H9 (cell line): ENCODE measurements around the gene CD226. TPM values are rescaled to one million over a fixed set of nuclear protein-coding genes. Genes with fewer than 3 reads are reported as not detected.
"Not testable (repeated sequence)": the region's sequence is repeated elsewhere in the genome, so short reads cannot be mapped to it uniquely, and the experiment has no call there.

Experiments
- DNase-seq: peaks from one replicate; pipeline ENCODE4 v3.0.0-alpha.2; 2017
- H2AFZ ChIP-seq: one replicate; pipeline ENCODE4 v1.6.1; 2013; ENCODE audit warnings: mild to moderate bottlenecking, low read length, control low read depth, moderate library complexity
- H2AK5ac ChIP-seq: 2 replicates; pipeline ENCODE4 v1.6.1; 2013; ENCODE audit warnings: low read length, control low read depth, mixed read lengths; ENCODE audit not compliant: insufficient read length
- H2BK120ac ChIP-seq: one replicate; pipeline ENCODE4 v1.6.1; 2013; ENCODE audit warnings: low read depth, mild to moderate bottlenecking, low read length, control low read depth, inconsistent platforms; ENCODE audit not compliant: poor library complexity, severe bottlenecking
- H2BK12ac ChIP-seq: 2 replicates; pipeline ENCODE4 v1.6.1; 2013; ENCODE audit warnings: low read length, control low read depth, mixed read lengths, low read depth; ENCODE audit not compliant: insufficient read length
- H2BK15ac ChIP-seq: 2 replicates; pipeline ENCODE4 v1.6.1; 2013; ENCODE audit warnings: low read depth, low read length, control low read depth
- H2BK20ac ChIP-seq: one replicate; pipeline ENCODE4 v1.6.1; 2013; ENCODE audit warnings: low read depth, mild to moderate bottlenecking, low read length, control low read depth, inconsistent platforms; ENCODE audit not compliant: poor library complexity, severe bottlenecking
- H2BK5ac ChIP-seq: 2 replicates; pipeline ENCODE4 v1.6.1; 2013; ENCODE audit warnings: low read length, control low read depth, mixed read lengths; ENCODE audit not compliant: insufficient read length
- H3K14ac ChIP-seq: 2 replicates; pipeline ENCODE4 v1.6.1; 2013; ENCODE audit warnings: low read length, control low read depth; ENCODE audit not compliant: insufficient read depth
- H3K18ac ChIP-seq: 2 replicates; pipeline ENCODE4 v1.6.1; 2013; ENCODE audit warnings: low read depth, mild to moderate bottlenecking, mixed read lengths, low read length, control low read depth; ENCODE audit not compliant: insufficient read length
- H3K23ac ChIP-seq: 2 replicates; pipeline ENCODE4 v1.6.1; 2013; ENCODE audit warnings: low read length, control low read depth, mixed read lengths, low read depth; ENCODE audit not compliant: insufficient read length
- H3K23me2 ChIP-seq: 2 replicates; pipeline ENCODE4 v1.6.1; 2013; ENCODE audit warnings: low read depth, mild to moderate bottlenecking, mixed read lengths, low read length, control low read depth; ENCODE audit not compliant: insufficient read length, poor library complexity, severe bottlenecking
- H3K27ac ChIP-seq: 2 replicates; pipeline ENCODE4 v1.5.1; 2013; ENCODE audit warnings: low read length, control low read depth, mixed read lengths, low read depth; ENCODE audit not compliant: insufficient read length
- H3K27me3 ChIP-seq: 2 replicates; pipeline ENCODE4 v1.6.1; 2013; ENCODE audit warnings: low read length, control low read depth, inconsistent platforms; ENCODE audit not compliant: insufficient read depth
- H3K4ac ChIP-seq: 2 replicates; pipeline ENCODE4 v1.6.1; 2013; ENCODE audit warnings: low read depth, mild to moderate bottlenecking, control low read depth, inconsistent platforms, low read length, moderate library complexity
- H3K4me1 ChIP-seq: 2 replicates; pipeline ENCODE4 v1.6.1; 2013; ENCODE audit warnings: low read length, control low read depth, inconsistent platforms; ENCODE audit not compliant: insufficient read depth
- H3K4me2 ChIP-seq: 2 replicates; pipeline ENCODE4 v1.6.1; 2013; ENCODE audit warnings: low read length, control low read depth, mixed read lengths; ENCODE audit not compliant: insufficient read length, insufficient read depth
- H3K56ac ChIP-seq: 2 replicates; pipeline ENCODE4 v1.6.1; 2013; ENCODE audit warnings: low read depth, mild to moderate bottlenecking, mixed read lengths, low read length, control low read depth; ENCODE audit not compliant: insufficient read length
- H3K79me1 ChIP-seq: 2 replicates; pipeline ENCODE4 v1.6.1; 2013; ENCODE audit warnings: low read depth, mild to moderate bottlenecking, moderate library complexity, low read length, control low read depth, inconsistent platforms; ENCODE audit not compliant: insufficient read depth, poor library complexity, severe bottlenecking
- H3K79me2 ChIP-seq: 2 replicates; pipeline ENCODE4 v1.6.1; 2013; ENCODE audit warnings: low read length, control low read depth, inconsistent platforms; ENCODE audit not compliant: insufficient read depth
- H3K9ac ChIP-seq: 2 replicates; pipeline ENCODE4 v1.6.1; 2013; ENCODE audit warnings: low read length, control low read depth, mixed read lengths; ENCODE audit not compliant: insufficient read length; ENCODE audit errors: extremely low read depth
- H3K9me3 ChIP-seq: one replicate; pipeline ENCODE4 v1.6.1; 2013; ENCODE audit warnings: low read depth, low read length, inconsistent platforms; ENCODE audit not compliant: control insufficient read depth
- H3T11ph ChIP-seq: one replicate; pipeline ENCODE4 v1.6.1; 2013; ENCODE audit warnings: mild to moderate bottlenecking, low read length, control low read depth, inconsistent platforms
- H4K20me1 ChIP-seq: one replicate; pipeline ENCODE4 v1.6.1; 2013; ENCODE audit not compliant: control insufficient read depth, insufficient read length, insufficient read depth
- H4K5ac ChIP-seq: 2 replicates; pipeline ENCODE4 v1.6.1; 2013; ENCODE audit warnings: low read depth, mild to moderate bottlenecking, mixed read lengths, low read length, control low read depth; ENCODE audit not compliant: insufficient read length
- H4K8ac ChIP-seq: replicated peaks from 2 replicates; pipeline ENCODE4 v1.6.1; 2013; ENCODE audit warnings: low read length, control low read depth, mixed read lengths, low read depth; ENCODE audit not compliant: insufficient read length
- H4K91ac ChIP-seq: 2 replicates; pipeline ENCODE4 v1.6.1; 2013; ENCODE audit warnings: low read depth, mild to moderate bottlenecking, moderate library complexity, mixed read lengths, low read length, control low read depth; ENCODE audit not compliant: insufficient read length
- H3K27ac Mint-ChIP-seq, 3 experiments: 2 replicates in 2 of 3; 3 replicates in 1 of 3; pipeline ENCODE4 v1.8.0; 2020 to 2021; ENCODE audit warnings: mixed read lengths in 3 of 3, mild to moderate bottlenecking in 1 of 3, moderate library complexity in 1 of 3
- H3K27me3 Mint-ChIP-seq: 2 replicates; pipeline ENCODE4 v1.8.0; 2021; ENCODE audit warnings: low read depth, mild to moderate bottlenecking, moderate library complexity, mixed read lengths
- H3K36me3 Mint-ChIP-seq, 3 experiments: 2 replicates in 2 of 3; 3 replicates in 1 of 3; pipeline ENCODE4 v1.8.0; 2020 to 2021; ENCODE audit warnings: low read depth in 3 of 3, mixed read lengths in 3 of 3; ENCODE audit not compliant: insufficient read depth in 1 of 3
- H3K4me1 Mint-ChIP-seq, 2 experiments: 2 replicates each; pipeline ENCODE4 v1.8.0; 2020; ENCODE audit warnings: mixed read lengths in 2 of 2
- H3K4me3 Mint-ChIP-seq, 2 experiments: 2 replicates in 1 of 2; 3 replicates in 1 of 2; pipeline ENCODE4 v1.8.0; 2020 to 2021; ENCODE audit warnings: mild to moderate bottlenecking in 2 of 2, mixed read lengths in 2 of 2, moderate library complexity in 1 of 2
- H3K9me3 Mint-ChIP-seq, 2 experiments: 2 replicates in 1 of 2; 3 replicates in 1 of 2; pipeline ENCODE4 v1.8.0; 2020; ENCODE audit warnings: mild to moderate bottlenecking in 2 of 2, mixed read lengths in 2 of 2, moderate library complexity in 1 of 2
- WGBS: extraction: QIAGEN DNeasy Blood & Tissue Kit; methylation state at CpG from one replicate; pipeline ENCODE4 v1.1.7; 2013; ENCODE audit warnings: missing lambda C conversion rate, low lambda C conversion rate, mixed read lengths; ENCODE audit not compliant: insufficient read length; ENCODE audit errors: extremely low coverage; 5-methylcytosine and 5-hydroxymethylcytosine counted together
- total RNA-seq: library from RNA; stranded (reverse); gene quantifications from 2 replicates; pipeline ENCODE4 v1.2.1, GENCODE V29; 2021
- TF ChIP-seq, protein P1 (sequence below): fragments of 200-600 bp; sonication (generic); conservative IDR thresholded peaks from 3 replicates; pipeline ENCODE4 v1.8.0; 2021; ENCODE audit warnings: antibody characterized with exemption, mild to moderate bottlenecking

The CD226 gene
- total RNA-seq, 1 experiment from 2014 or later: not detected

DNA sequence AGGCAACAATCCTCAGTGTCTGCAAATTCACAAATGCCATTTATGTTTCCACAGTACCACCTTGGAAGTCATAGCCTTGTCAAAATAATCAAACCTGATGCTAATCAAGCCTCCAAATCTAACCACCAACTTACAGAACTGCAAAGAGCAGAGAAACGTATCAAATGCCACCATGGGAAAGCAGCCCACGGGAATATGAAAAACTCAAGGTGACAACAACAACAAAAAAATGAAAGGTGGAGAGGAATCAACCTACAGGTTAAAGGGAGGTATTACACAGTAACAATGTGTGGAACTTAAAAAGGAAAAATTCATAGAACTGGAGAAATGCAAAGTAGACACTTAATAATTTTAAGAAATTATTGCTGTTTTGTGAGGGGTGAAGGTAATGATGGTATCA, 46.7 kb downstream of the CD226 start:
- no peak overlapping the region for H3K56ac ChIP-seq
- H3K79me2 ChIP-seq: no peaks in the 10 kb centered on the region
- H3K4me1 Mint-ChIP-seq: peaks cover 9 to 15% of the 10 kb centered on the region in 2 experiments
- H3K14ac ChIP-seq: no peak overlapping the region
- H3K4me3 Mint-ChIP-seq: no peak overlapping the region
- H2AFZ ChIP-seq: no peak overlapping the region
- no peak overlapping the region for H2BK5ac ChIP-seq
- H2BK120ac ChIP-seq: no peak overlapping the region
- H2AK5ac ChIP-seq: no peak overlapping the region
- no peak overlapping the region for H3K9ac ChIP-seq
- H3K4me1 ChIP-seq: no peaks in the 10 kb centered on the region; the same call in 1 of the 2 replicates
- no peaks in the 10 kb centered on the region for H4K20me1 ChIP-seq
- no peak overlapping the region for H3K4ac ChIP-seq
- H3K27ac ChIP-seq: no peak overlapping the region
- no peaks in the 10 kb centered on the region for H3K36me3 Mint-ChIP-seq
- DNase-seq: no peak
- H4K8ac ChIP-seq: no peak overlapping the region
- H3K9me3 Mint-ChIP-seq: peaks cover 0 to 3% of the 10 kb centered on the region in 2 experiments; a peak in 2 of 5 replicates
- no peak overlapping the region for H2BK15ac ChIP-seq
- H3K23me2 ChIP-seq: no peaks in the 10 kb centered on the region
- no peaks in the 10 kb centered on the region for H3K9me3 ChIP-seq
- WGBS: no CpG with 5 or more reads among the region's 2 CpGs
- H3K27me3 ChIP-seq: no peaks in the 10 kb centered on the region
- no peaks in the 10 kb centered on the region for H3K79me1 ChIP-seq
- H4K5ac ChIP-seq: no peak overlapping the region
- H3T11ph ChIP-seq: no peak overlapping the region
- no peak overlapping the region for H2BK20ac ChIP-seq
- no peak overlapping the region for H3K18ac ChIP-seq
- H2BK12ac ChIP-seq: no peak overlapping the region
- H3K23ac ChIP-seq: no peak overlapping the region
- H3K4me2 ChIP-seq: no peak overlapping the region
- no peak overlapping the region for H3K27ac Mint-ChIP-seq
- no peak overlapping the region for H4K91ac ChIP-seq
- TF ChIP-seq, protein P1, sequence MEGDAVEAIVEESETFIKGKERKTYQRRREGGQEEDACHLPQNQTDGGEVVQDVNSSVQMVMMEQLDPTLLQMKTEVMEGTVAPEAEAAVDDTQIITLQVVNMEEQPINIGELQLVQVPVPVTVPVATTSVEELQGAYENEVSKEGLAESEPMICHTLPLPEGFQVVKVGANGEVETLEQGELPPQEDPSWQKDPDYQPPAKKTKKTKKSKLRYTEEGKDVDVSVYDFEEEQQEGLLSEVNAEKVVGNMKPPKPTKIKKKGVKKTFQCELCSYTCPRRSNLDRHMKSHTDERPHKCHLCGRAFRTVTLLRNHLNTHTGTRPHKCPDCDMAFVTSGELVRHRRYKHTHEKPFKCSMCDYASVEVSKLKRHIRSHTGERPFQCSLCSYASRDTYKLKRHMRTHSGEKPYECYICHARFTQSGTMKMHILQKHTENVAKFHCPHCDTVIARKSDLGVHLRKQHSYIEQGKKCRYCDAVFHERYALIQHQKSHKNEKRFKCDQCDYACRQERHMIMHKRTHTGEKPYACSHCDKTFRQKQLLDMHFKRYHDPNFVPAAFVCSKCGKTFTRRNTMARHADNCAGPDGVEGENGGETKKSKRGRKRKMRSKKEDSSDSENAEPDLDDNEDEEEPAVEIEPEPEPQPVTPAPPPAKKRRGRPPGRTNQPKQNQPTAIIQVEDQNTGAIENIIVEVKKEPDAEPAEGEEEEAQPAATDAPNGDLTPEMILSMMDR: peak; percentile 41; the same call in 2 of the 3 replicates
- H3K27me3 Mint-ChIP-seq: no peaks in the 10 kb centered on the region

- H3K4me3 Mint-ChIP-seq, H2BK15ac ChIP-seq, H3K4ac ChIP-seq, H2BK120ac ChIP-seq, H3K4me2 ChIP-seq, H3K27me3 Mint-ChIP-seq, H4K8ac ChIP-seq, H4K5ac ChIP-seq, H3K27ac ChIP-seq, H2BK5ac ChIP-seq, H4K20me1 ChIP-seq, H3K9me3 Mint-ChIP-seq, H3K14ac ChIP-seq, H3T11ph ChIP-seq, H2BK12ac ChIP-seq, H2AFZ ChIP-seq, H3K56ac ChIP-seq, H3K9me3 ChIP-seq, H3K9ac ChIP-seq, H4K91ac ChIP-seq, H3K23ac ChIP-seq, H3K4me1 ChIP-seq, H3K79me2 ChIP-seq, H3K36me3 Mint-ChIP-seq, H3K79me1 ChIP-seq, H3K18ac ChIP-seq, DNase-seq, H3K27me3 ChIP-seq, H2BK20ac ChIP-seq, H2AK5ac ChIP-seq, H3K23me2 ChIP-seq: not testable (repeated sequence)
- Mint-ChIP-seq H3K4me1 (peaks cover 13 to 19% of the 10 kb centered on the region in 2 experiments), H3K27ac (peak overlapping the region in 1 of 3 experiments; percentile 22; a peak in 2 of 7 replicates)
- WGBS: no CpG with 5 or more reads among the region's 4 CpGs
Measured at GRCh38 chr18:69899154-69899923, 48.3 kb downstream of the CD226 start.
